Endothelial cell of umbilical vein (primary cell): ENCODE results near the gene EVA1A. TPM values are rescaled to one million over a fixed set of nuclear protein-coding genes. Genes with fewer than 3 reads are reported as not detected.

Experiments
- BruUV-seq: library from RNA; stranded (reverse); fragments of 400-500 nt; replicated peaks from 2 replicates; lab custom pipeline; 2021; lab: Mats Ljungman, UMichigan
- CTCF ChIA-PET: fragments of 300-600, 350-600 bp; sonication (Branson Sonifier 250); formaldehyde crosslinking; loops from one replicate; lab custom pipeline; 2021; ENCODE audit warnings: antibody characterized with exemption, inconsistent platforms; lab: Charles Lee
- POLR2A ChIA-PET: fragments of 300-600, 350-600 bp; sonication (Branson Sonifier 250); formaldehyde crosslinking; loops from one replicate; lab custom pipeline; 2021; ENCODE audit warnings: antibody characterized with exemption, inconsistent platforms; lab: Charles Lee
- DNase-seq: peaks from one replicate; pipeline ENCODE4 v3.0.0-alpha.2; 2011; ENCODE audit warnings: low read depth, low spot score
- FAIRE-seq: peaks from 2 replicates; lab custom pipeline; 2011; peaks lifted over from hg19 to GRCh38; lab: Jason Lieb, UNC
- H2AFZ ChIP-seq: 2 replicates; pipeline ENCODE4 v1.6.0; 2012; ENCODE audit warnings: low read depth, low read length, control low read depth, inconsistent platforms
- H3K27ac ChIP-seq: 2 replicates; pipeline ENCODE4 v1.5.1; 2011; ENCODE audit warnings: low read depth, mild to moderate bottlenecking, control low read depth, low read length, moderate library complexity; ENCODE audit not compliant: insufficient read depth
- H3K27me3 ChIP-seq, 2 experiments: 2 replicates each; pipeline versions ENCODE4 v1.6.0 to v1.6.1; 2011; ENCODE audit warnings: low read length in 2 of 2, mixed read lengths in 1 of 2; ENCODE audit not compliant: control insufficient read depth in 2 of 2, insufficient read depth in 2 of 2
- H3K36me3 ChIP-seq, 2 experiments: 2 replicates in 1 of 2; 3 replicates in 1 of 2; pipeline ENCODE4 v1.5.1; 2011; ENCODE audit warnings: low read length in 2 of 2, mild to moderate bottlenecking in 1 of 2, moderate library complexity in 1 of 2; ENCODE audit not compliant: control insufficient read depth in 2 of 2, insufficient read depth in 2 of 2; ENCODE audit errors: extremely low read depth in 1 of 2
- H3K4me1 ChIP-seq: 3 replicates; pipeline ENCODE4 v1.5.1; 2011; ENCODE audit warnings: mild to moderate bottlenecking, low read length; ENCODE audit not compliant: control insufficient read depth, insufficient read depth; ENCODE audit errors: extremely low read depth
- H3K4me2 ChIP-seq: 2 replicates; pipeline ENCODE4 v1.6.1; 2011; ENCODE audit warnings: low read length, control low read depth, mixed read lengths; ENCODE audit not compliant: insufficient read depth
- H3K4me3 ChIP-seq, 3 experiments: fragments of 200-600 bp in 1 of 3; sonication (generic), shearing (Covaris generic) in 1 of 3; replicated peaks in 1 of 3; 2 replicates each; pipeline ENCODE4 v1.5.1; 2011 to 2016; ENCODE audit warnings: control low read depth in 3 of 3, low read length in 3 of 3, mild to moderate bottlenecking in 2 of 3, inconsistent platforms in 1 of 3, low read depth in 1 of 3, moderate library complexity in 1 of 3; ENCODE audit not compliant: insufficient read depth in 1 of 3
- H3K79me2 ChIP-seq: 2 replicates; pipeline ENCODE4 v1.6.0; 2012; ENCODE audit warnings: low read length, inconsistent platforms; ENCODE audit not compliant: control insufficient read depth, insufficient read depth
- H3K9ac ChIP-seq: replicated peaks from 2 replicates; pipeline ENCODE3; 2011; ENCODE audit warnings: low read length, control low read depth; ENCODE audit not compliant: insufficient read depth; ENCODE audit errors: extremely low read depth
- H3K9me1 ChIP-seq: replicated peaks from 3 replicates; pipeline ENCODE4 v1.6.0; 2011; ENCODE audit warnings: mild to moderate bottlenecking, low read length; ENCODE audit not compliant: control insufficient read depth, insufficient read depth; ENCODE audit errors: extremely low read depth
- H3K9me3 ChIP-seq: replicated peaks from 2 replicates; pipeline ENCODE4 v1.5.1; 2012; ENCODE audit warnings: low read length, inconsistent platforms; ENCODE audit not compliant: control insufficient read depth, insufficient read depth
- H4K20me1 ChIP-seq: replicated peaks from 2 replicates; pipeline ENCODE3; 2011; ENCODE audit warnings: mild to moderate bottlenecking, low read length; ENCODE audit not compliant: control insufficient read depth, insufficient read depth; ENCODE audit errors: extremely low read depth
- CTCF ChIP-seq, 2 donors: IDR thresholded peaks; 1 replicate in 1 of 2; 2 replicates in 1 of 2; pipeline ENCODE4 v1.5.1; 2011; ENCODE audit warnings: low read length in 2 of 2, mild to moderate bottlenecking in 2 of 2, moderate library complexity in 2 of 2, control low read depth in 1 of 2, inconsistent platforms in 1 of 2, low read depth in 1 of 2; ENCODE audit not compliant: insufficient read depth in 1 of 2; ENCODE audit errors: extremely low read depth in 1 of 2
- EZH2 ChIP-seq: IDR thresholded peaks from 2 replicates; pipeline ENCODE4 v1.6.1; 2012; ENCODE audit warnings: borderline replicate concordance, low read depth, mild to moderate bottlenecking, moderate library complexity, low read length, inconsistent platforms; ENCODE audit not compliant: severe bottlenecking
- FOS ChIP-seq: IDR thresholded peaks from 2 replicates; pipeline ENCODE4 v1.6.1; 2011; ENCODE audit warnings: mild to moderate bottlenecking, low read length, moderate library complexity, borderline replicate concordance; ENCODE audit not compliant: insufficient read depth
- GATA2 ChIP-seq: IDR thresholded peaks from 2 replicates; pipeline ENCODE4 v1.7.0; 2011; ENCODE audit warnings: low read depth, mild to moderate bottlenecking, moderate library complexity, mixed read lengths, low read length; ENCODE audit not compliant: insufficient read length, insufficient read depth
- JUN ChIP-seq: IDR thresholded peaks from 2 replicates; pipeline ENCODE4 v1.6.1; 2011; ENCODE audit warnings: borderline replicate concordance, low read depth; ENCODE audit not compliant: insufficient read length, insufficient read depth
- MYC ChIP-seq: IDR thresholded peaks from one replicate; pipeline ENCODE4 v1.6.1; 2011; ENCODE audit warnings: mild to moderate bottlenecking, low read depth, low read length
- POLR2A ChIP-seq: IDR thresholded peaks from 2 replicates; pipeline ENCODE4 v1.6.1; 2012; ENCODE audit warnings: low read depth, mild to moderate bottlenecking, control low read depth, low read length
- POLR2AphosphoS5 ChIP-seq: IDR thresholded peaks from 2 replicates; pipeline ENCODE4 v1.6.1; 2012; ENCODE audit warnings: low read depth, mild to moderate bottlenecking, control low read depth, low read length, moderate library complexity; ENCODE audit not compliant: insufficient read depth
- dilution Hi-C: fragments of 300-500 bp; cut with MboI; formaldehyde crosslinking; loops from one replicate; pipeline ENCODE4 v1.15.0; 2019; ENCODE audit warnings: low sequenced_read_pairs; ENCODE audit not compliant: extremely low pct_ligation_motif_present
- intact Hi-C: fragments of 100-400 bp; cut with micrococcal nuclease; formaldehyde crosslinking; loops from one replicate; pipeline ENCODE4 v1.10.0; 2022
- polyA plus RNA-seq, 4 experiments: library from polyadenylated mRNA; depleted of rRNA in 3 of 4; stranded (reverse) in 3 of 4; unstranded in 1 of 4; fragments of >200 nt; gene quantifications; 2 replicates each; pipeline versions ENCODE4 v1.2.1 to v1.2.3, GENCODE V29; 2011 to 2012; ENCODE audit warnings: missing spikeins in 1 of 4
- total RNA-seq: library from RNA; stranded (reverse); gene quantifications from 2 replicates; pipeline ENCODE4 v1.2.3, GENCODE V29; 2021
- TF ChIP-seq, protein P1 (sequence below): IDR thresholded peaks from 2 replicates; pipeline ENCODE4 v1.6.1; 2011; ENCODE audit not compliant: insufficient read depth, insufficient read length

Gene EVA1A
- total and polyA plus RNA-seq, 2 donors (not counting 3 experiments of a cell fraction or from before 2014, with no cell fraction given): 52.6 to 66.5 TPM

GRCh38 chr2:75519843-75520242 is 40.9 kb downstream of the EVA1A start:
- Histone ChIP-seq H3K9ac (no peak overlapping the region), H3K27me3 (no peaks in the 10 kb centered on the region), H3K4me2 (no peak overlapping the region), H2AFZ (no peak overlapping the region), H3K4me3 (no peak overlapping the region), H3K36me3 (peaks cover 7 to 11% of the 10 kb centered on the region in 2 experiments), H4K20me1 (no peaks in the 10 kb centered on the region), H3K27ac (no peak overlapping the region), H3K4me1 (peaks cover 4% of the 10 kb centered on the region), H3K9me1 (no peaks in the 10 kb centered on the region), H3K79me2 (peaks cover 2% of the 10 kb centered on the region), H3K9me3 (no peaks in the 10 kb centered on the region)
- BruUV-seq: no TSS peak
- TF ChIP-seq EZH2 (no peak), POLR2A (no peak), FOS (no peak), JUN (no peak), CTCF (IDR thresholded peaks at IDR 0.05; ENCODE audit: extremely low read depth in 1 of 2, insufficient read depth in 1 of 2, low read depth in 1 of 2, low read length in 2 of 2) (no peak), MYC (no peak), GATA2 (no peak), POLR2AphosphoS5 (no peak)
- TF ChIP-seq, protein P1, sequence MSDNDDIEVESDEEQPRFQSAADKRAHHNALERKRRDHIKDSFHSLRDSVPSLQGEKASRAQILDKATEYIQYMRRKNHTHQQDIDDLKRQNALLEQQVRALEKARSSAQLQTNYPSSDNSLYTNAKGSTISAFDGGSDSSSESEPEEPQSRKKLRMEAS: no peak
- ChIA-PET CTCF (interaction anchor here (1.4 kb wide), 1 partner anchor 50 kb away, joined by 3 read pairs; no protein-coding TSS in a partner anchor), POLR2A (no interaction called here)
- intact Hi-C loops: no loop called here
- FAIRE-seq (no peak), DNase-seq (no peak)
- dilution Hi-C loops: no loop called here
